Stimulated activated CD4-positive, alpha-beta T cell treated with anti-CD3 and anti-CD28 coated beads, Interleukin-15, amount 100 ng/mL, for 24 hours (primary cell): ENCODE data around the gene SEC11A.

Experiments
- DNase-seq: peaks from one replicate; pipeline ENCODE4 v3.0.0-alpha.2; 2020

SEC11A gene

GRCh38 chr15:84634228-84634837 lies 81.6 kb downstream of the SEC11A start:
- DNase-seq, result no peak

- DNase-seq, result peak; percentile 79
Observed at GRCh38 chr15:84633311-84634227, 82.4 kb downstream of the SEC11A start.

- peak; percentile 19 for DNase-seq
Observed at GRCh38 chr15:84631706-84632272, 84.2 kb downstream of the SEC11A start.

- no peak for DNase-seq
Observed at GRCh38 chr15:84629033-84629432, 86.9 kb downstream of the SEC11A start.

GRCh38 chr15:84625123-84625522 lies 90.8 kb downstream of the SEC11A start:
- no peak for DNase-seq

- no peak for DNase-seq
Observed at GRCh38 chr15:84624359-84624758, 91.6 kb downstream of the SEC11A start.

GRCh38 chr15:84621358-84621979 lies 94.5 kb downstream of the SEC11A start:
- DNase-seq, result no peak

GRCh38 chr15:84620626-84621025 lies 95.3 kb downstream of the SEC11A start:
- DNase-seq, result no peak
